Esophagus squamous epithelium (tissue), 5 donors: ENCODE results near the gene TBX6. TPM values are rescaled to one million over a fixed set of nuclear protein-coding genes. Genes with fewer than 3 reads are reported as not detected.

Experiments used
- DNase-seq: peaks from one replicate; lab custom pipeline; 2025; lab: John Stamatoyannopoulos, UW
- H3K27ac ChIP-seq, 4 donors: fragments of 200-600 bp; sonication (generic); one replicate each; pipeline ENCODE4 v1.5.1; 2016 to 2019; ENCODE audit warnings: mild to moderate bottlenecking in 1 of 4
- H3K27me3 ChIP-seq, 4 donors: fragments of 200-600 bp; sonication (generic); 1 replicate in 3 of 4; 2 replicates in 1 of 4; pipeline versions ENCODE4 v1.5.1 to v1.6.0; 2017 to 2021; ENCODE audit warnings: antibody characterized with exemption in 1 of 4
- H3K36me3 ChIP-seq, 3 donors: fragments of 200-600 bp; sonication (generic); one replicate each; pipeline ENCODE4 v1.5.1; 2016 to 2019
- H3K4me1 ChIP-seq, 3 donors: fragments of 200-600 bp; sonication (generic); one replicate each; pipeline ENCODE4 v1.5.1; 2017 to 2019
- H3K4me3 ChIP-seq, 4 donors: fragments of 200-600 bp; sonication (generic); 1 replicate in 3 of 4; 2 replicates in 1 of 4; pipeline ENCODE4 v1.5.1; 2016 to 2019; ENCODE audit warnings: mild to moderate bottlenecking in 2 of 4, moderate library complexity in 1 of 4
- H3K9me3 ChIP-seq, 3 donors: fragments of 200-600 bp; sonication (generic); one replicate each; pipeline ENCODE4 v1.5.1; 2016 to 2019
- POLR2A ChIP-seq, 4 donors: fragments of 450-650 bp; IDR thresholded peaks; one replicate each; pipeline ENCODE4 v1.6.1; 2017; ENCODE audit warnings: antibody characterized with exemption in 4 of 4, mild to moderate bottlenecking in 4 of 4, moderate library complexity in 3 of 4
- WGBS, 2 donors: methylation state at CpG; one replicate each; pipeline ENCODE4 v1.1.5; 2018; 5-methylcytosine and 5-hydroxymethylcytosine counted together
- intact Hi-C: fragments of 100-400 bp; cut with DNase I; formaldehyde crosslinking; loops from one replicate; pipeline ENCODE4 v1.15.0; 2022
- total RNA-seq, 4 donors: library from RNA; depleted of rRNA; stranded (reverse); fragments of >200 nt; gene quantifications; one replicate each; pipeline ENCODE4 v1.1.0, GENCODE V29; 2016
- TF ChIP-seq, protein P1 (sequence below), 6 experiments: fragments of 450-650 bp in 4 of 6; fragments of 200-600 bp in 2 of 6; sonication (generic) in 2 of 6; IDR thresholded peaks; one replicate each; pipeline ENCODE4 v1.5.1; 2016 to 2019; ENCODE audit warnings: antibody characterized with exemption in 6 of 6, mild to moderate bottlenecking in 4 of 6, moderate library complexity in 4 of 6
- donor health status: DM: yes; HTN: yes; CAD: no.

TBX6 gene
- total RNA-seq, 4 donors from 2014 or later = 1.9 to 6.2 (median 4.7) TPM

DNA sequence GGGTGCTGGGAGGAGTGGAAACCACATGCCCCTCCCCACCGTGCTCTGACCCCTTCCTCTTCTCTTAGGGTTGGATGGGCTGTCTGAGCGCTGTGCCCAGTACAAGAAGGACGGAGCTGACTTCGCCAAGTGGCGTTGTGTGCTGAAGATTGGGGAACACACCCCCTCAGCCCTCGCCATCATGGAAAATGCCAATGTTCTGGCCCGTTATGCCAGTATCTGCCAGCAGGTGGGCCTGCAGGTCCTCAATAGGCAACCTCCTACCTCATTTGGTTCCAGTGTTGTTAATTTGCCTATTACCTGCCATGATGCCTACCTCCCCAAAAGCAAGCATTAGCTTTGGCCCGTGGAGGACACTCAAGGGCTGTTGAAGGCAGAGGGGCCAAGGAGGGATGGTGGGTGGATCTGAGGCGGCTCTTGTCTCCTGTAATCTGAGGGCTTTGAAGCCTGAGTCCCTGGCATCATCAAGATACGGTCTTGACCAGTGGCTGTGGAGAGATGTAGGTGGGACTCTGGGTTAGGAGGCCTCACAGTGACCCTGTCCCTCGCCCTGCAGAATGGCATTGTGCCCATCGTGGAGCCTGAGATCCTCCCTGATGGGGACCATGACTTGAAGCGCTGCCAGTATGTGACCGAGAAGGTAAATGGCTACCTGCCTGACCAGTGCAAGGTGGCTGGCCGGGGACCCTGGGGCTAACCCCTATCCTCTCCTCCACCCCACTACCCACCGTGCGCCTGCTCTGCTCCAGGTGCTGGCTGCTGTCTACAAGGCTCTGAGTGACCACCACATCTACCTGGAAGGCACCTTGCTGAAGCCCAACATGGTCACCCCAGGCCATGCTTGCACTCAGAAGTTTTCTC is 22.7 kb downstream of the TBX6 start:
- Histone ChIP-seq H3K36me3 (peaks cover 36 to 72% (median 50%) of the 10 kb centered on the region in 3 donors), H3K4me1 (peaks cover 36 to 64% (median 40%) of the 10 kb centered on the region in 3 donors), H3K27ac (peak overlapping the region; percentile 28 to 100 (median 78)), H3K27me3 (no peaks in the 10 kb centered on the region), H3K4me3 (peak overlapping the region in 1 of 4 donors; percentile 19), H3K9me3 (no peaks in the 10 kb centered on the region)
- intact Hi-C loops = no loop called here
- WGBS, 2 donors = 67 to 80% methylated on average over 7 to 15 of the region's 17 CpGs
- TF ChIP-seq, protein P1, sequence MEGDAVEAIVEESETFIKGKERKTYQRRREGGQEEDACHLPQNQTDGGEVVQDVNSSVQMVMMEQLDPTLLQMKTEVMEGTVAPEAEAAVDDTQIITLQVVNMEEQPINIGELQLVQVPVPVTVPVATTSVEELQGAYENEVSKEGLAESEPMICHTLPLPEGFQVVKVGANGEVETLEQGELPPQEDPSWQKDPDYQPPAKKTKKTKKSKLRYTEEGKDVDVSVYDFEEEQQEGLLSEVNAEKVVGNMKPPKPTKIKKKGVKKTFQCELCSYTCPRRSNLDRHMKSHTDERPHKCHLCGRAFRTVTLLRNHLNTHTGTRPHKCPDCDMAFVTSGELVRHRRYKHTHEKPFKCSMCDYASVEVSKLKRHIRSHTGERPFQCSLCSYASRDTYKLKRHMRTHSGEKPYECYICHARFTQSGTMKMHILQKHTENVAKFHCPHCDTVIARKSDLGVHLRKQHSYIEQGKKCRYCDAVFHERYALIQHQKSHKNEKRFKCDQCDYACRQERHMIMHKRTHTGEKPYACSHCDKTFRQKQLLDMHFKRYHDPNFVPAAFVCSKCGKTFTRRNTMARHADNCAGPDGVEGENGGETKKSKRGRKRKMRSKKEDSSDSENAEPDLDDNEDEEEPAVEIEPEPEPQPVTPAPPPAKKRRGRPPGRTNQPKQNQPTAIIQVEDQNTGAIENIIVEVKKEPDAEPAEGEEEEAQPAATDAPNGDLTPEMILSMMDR (IDR thresholded peaks at IDR 0.05) = peak in 3 of 6 experiments; percentile 43 to 68 (median 50)
- TF ChIP-seq POLR2A (IDR thresholded peaks at IDR 0.05) = no peak
- no peak for DNase-seq

DNA sequence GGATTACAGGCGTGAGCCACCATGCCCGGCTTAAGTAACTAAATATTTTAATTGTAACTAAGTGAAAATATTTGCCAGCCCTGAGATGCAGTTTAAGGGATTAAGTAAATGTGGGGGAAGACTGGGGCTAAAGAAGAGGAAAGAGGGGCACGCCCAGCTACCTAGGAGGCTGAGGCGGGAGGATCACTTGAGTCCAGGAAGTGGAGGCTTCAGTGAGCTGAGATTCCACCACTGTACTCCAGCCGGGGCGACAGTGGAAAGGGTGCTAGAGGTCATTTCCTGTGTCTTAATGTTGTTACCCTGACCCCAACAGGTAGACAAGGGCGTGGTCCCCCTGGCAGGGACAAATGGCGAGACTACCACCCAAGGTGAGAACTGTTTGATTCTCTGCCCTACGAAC is 23.4 kb downstream of the TBX6 start:
- intact Hi-C loops = no loop called here
- peaks cover 36 to 66% (median 50%) of the 10 kb centered on the region in 3 donors for H3K36me3 ChIP-seq
- no peaks in the 10 kb centered on the region for H3K27me3 ChIP-seq
- peak overlapping the region; percentile 28 to 100 (median 78) for H3K27ac ChIP-seq
- TF ChIP-seq POLR2A (IDR thresholded peaks at IDR 0.05) = no peak
- TF ChIP-seq, protein P1 (IDR thresholded peaks at IDR 0.05) = no peak
- DNase-seq = no peak
- H3K4me1 ChIP-seq = peaks cover 43 to 67% (median 45%) of the 10 kb centered on the region in 3 donors
- no peaks in the 10 kb centered on the region for H3K9me3 ChIP-seq
- H3K4me3 ChIP-seq = peak overlapping the region in 2 of 4 donors; percentile 19 to 98
- 75 to 77% methylated on average over 8 to 9 of the region's 9 CpGs for WGBS, 2 donors

DNA sequence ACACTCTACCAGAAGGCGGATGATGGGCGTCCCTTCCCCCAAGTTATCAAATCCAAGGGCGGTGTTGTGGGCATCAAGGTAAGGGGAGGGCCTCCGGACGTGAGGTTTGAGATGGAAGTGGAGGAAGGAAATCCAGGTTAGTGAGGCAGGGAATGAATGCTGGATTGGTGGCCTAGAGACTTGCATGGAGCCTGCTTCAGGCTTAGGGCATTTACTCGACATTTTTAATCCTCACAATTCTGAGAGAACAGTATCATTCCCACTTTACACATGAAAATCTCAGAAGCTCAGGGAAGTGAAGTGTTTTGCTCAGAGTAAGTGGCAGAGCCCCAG is 24.2 kb downstream of the TBX6 start:
- intact Hi-C loops = no loop called here
- peaks cover 46 to 75% (median 48%) of the 10 kb centered on the region in 3 donors for H3K4me1 ChIP-seq

DNA sequence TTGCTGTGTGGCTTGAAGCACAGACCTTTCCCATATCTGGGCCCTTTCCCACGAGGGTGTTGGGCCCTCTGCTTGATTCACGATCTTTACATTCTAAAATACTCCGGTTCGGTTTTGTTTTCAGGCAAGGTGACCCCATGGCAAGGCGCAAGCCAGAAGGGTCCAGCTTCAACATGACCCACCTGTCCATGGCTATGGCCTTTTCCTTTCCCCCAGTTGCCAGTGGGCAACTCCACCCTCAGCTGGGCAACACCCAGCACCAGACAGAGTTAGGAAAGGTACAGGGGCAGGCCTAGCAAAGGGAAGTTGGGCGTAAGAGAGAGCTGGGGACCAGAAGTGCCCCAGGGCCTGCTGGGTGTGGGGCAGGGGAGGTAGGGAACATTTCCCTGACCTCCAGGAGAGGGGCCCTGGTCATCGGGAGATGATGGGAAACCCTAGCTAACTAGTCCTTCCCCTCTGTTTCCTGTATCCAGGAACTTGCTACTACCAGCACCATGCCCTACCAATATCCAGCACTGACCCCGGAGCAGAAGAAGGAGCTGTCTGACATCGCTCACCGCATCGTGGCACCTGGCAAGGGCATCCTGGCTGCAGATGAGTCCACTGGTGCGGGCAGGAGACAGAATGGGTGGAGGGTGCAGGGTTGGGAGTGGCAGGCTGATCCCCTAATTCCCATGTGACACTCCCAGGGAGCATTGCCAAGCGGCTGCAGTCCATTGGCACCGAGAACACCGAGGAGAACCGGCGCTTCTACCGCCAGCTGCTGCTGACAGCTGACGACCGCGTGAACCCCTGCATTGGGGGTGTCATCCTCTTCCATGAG is 24.8 kb downstream of the TBX6 start:
- peaks cover 35 to 52% (median 49%) of the 10 kb centered on the region in 3 donors for H3K36me3 ChIP-seq
- H3K4me1 ChIP-seq = peaks cover 46 to 76% (median 48%) of the 10 kb centered on the region in 3 donors
- WGBS, 2 donors = 0 to 11% methylated on average over 1 to 5 of the region's 21 CpGs
- DNase-seq = no peak
- H3K27me3 ChIP-seq = no peaks in the 10 kb centered on the region
- intact Hi-C loops = no loop called here
- H3K9me3 ChIP-seq = no peaks in the 10 kb centered on the region
- peak overlapping the region; percentile 98 to 100 (median 100) for H3K27ac ChIP-seq
- peak in 1 of 4 donors; percentile 41 for TF ChIP-seq POLR2A (IDR thresholded peaks at IDR 0.05)
- TF ChIP-seq, protein P1 (IDR thresholded peaks at IDR 0.05) = no peak
- H3K4me3 ChIP-seq = peak overlapping the region; percentile 92 to 98 (median 95)

More for the DNA sequence above, 24.2 kb downstream of the TBX6 start:
- H3K27me3 ChIP-seq = no peaks in the 10 kb centered on the region
- DNase-seq = no peak
- peak overlapping the region; percentile 92 to 98 (median 95) for H3K4me3 ChIP-seq
- H3K9me3 ChIP-seq = no peaks in the 10 kb centered on the region
- TF ChIP-seq, protein P1 (IDR thresholded peaks at IDR 0.05) = no peak
- TF ChIP-seq POLR2A (IDR thresholded peaks at IDR 0.05) = no peak
- WGBS, 2 donors = 24 to 62% methylated on average over 1 to 6 of the region's 6 CpGs
- peaks cover 36 to 58% (median 50%) of the 10 kb centered on the region in 3 donors for H3K36me3 ChIP-seq
- H3K27ac ChIP-seq = peak overlapping the region; percentile 98 to 100 (median 100)
